Naive B cell (primary cell): Measurements from ENCODE around the gene DGLUCY. TPM values are rescaled to one million over a fixed set of nuclear protein-coding genes. Genes with fewer than 3 reads are reported as not detected.
"Not testable (repeated sequence)": the region's sequence is repeated elsewhere in the genome, so short reads cannot be mapped to it uniquely, and the experiment has no call there.

Source experiments
- ATAC-seq, 2 donors: fragments of 150-1000 bp; cut with Tn5 transposase; 2 replicates each; pipeline ENCODE4 v1.10.0; 2021; ENCODE audit warnings: low read depth in 2 of 2, mild to moderate bottlenecking in 2 of 2, moderate library complexity in 2 of 2
- DNase-seq: peaks from one replicate; pipeline ENCODE4 v3.0.0; 2022
- H3K27ac Mint-ChIP-seq, 6 donors: one replicate each; pipeline ENCODE4 v1.8.0; 2020 to 2022; ENCODE audit warnings: mild to moderate bottlenecking in 6 of 6, mixed read lengths in 6 of 6, moderate library complexity in 5 of 6, inconsistent platforms in 2 of 6
- H3K27me3 Mint-ChIP-seq, 3 donors: one replicate each; pipeline ENCODE4 v1.8.0; 2021 to 2022; ENCODE audit warnings: mixed read lengths in 3 of 3, mild to moderate bottlenecking in 1 of 3
- H3K36me3 Mint-ChIP-seq, 2 donors: one replicate each; pipeline ENCODE4 v1.8.0; 2020 to 2022; ENCODE audit warnings: mixed read lengths in 2 of 2, inconsistent platforms in 1 of 2, mild to moderate bottlenecking in 1 of 2
- H3K4me1 Mint-ChIP-seq, 3 donors: one replicate each; pipeline ENCODE4 v1.8.0; 2020 to 2022; ENCODE audit warnings: mixed read lengths in 3 of 3, inconsistent platforms in 1 of 3, mild to moderate bottlenecking in 1 of 3, moderate library complexity in 1 of 3
- H3K4me3 Mint-ChIP-seq, 8 donors: one replicate each; pipeline ENCODE4 v1.8.0; 2020 to 2022; ENCODE audit warnings: mild to moderate bottlenecking in 8 of 8, mixed read lengths in 8 of 8, moderate library complexity in 8 of 8, inconsistent platforms in 2 of 8
- H3K9me3 Mint-ChIP-seq, 7 donors: one replicate each; pipeline ENCODE4 v1.8.0; 2020 to 2022; ENCODE audit warnings: mixed read lengths in 7 of 7, mild to moderate bottlenecking in 5 of 7, inconsistent platforms in 2 of 7, moderate library complexity in 1 of 7
- polyA plus RNA-seq, 6 donors: library from polyadenylated mRNA; unstranded; fragments of 300-500 nt; fragmentation: Illumina TruSeq; gene quantifications; one replicate each; pipeline ENCODE4 v1.2.3, GENCODE V29; 2021; ENCODE audit warnings: low read depth in 6 of 6

DGLUCY gene
- polyA plus RNA-seq, 6 donors from 2014 or later, result 29.3 to 54.3 (median 37.7) TPM

DNA sequence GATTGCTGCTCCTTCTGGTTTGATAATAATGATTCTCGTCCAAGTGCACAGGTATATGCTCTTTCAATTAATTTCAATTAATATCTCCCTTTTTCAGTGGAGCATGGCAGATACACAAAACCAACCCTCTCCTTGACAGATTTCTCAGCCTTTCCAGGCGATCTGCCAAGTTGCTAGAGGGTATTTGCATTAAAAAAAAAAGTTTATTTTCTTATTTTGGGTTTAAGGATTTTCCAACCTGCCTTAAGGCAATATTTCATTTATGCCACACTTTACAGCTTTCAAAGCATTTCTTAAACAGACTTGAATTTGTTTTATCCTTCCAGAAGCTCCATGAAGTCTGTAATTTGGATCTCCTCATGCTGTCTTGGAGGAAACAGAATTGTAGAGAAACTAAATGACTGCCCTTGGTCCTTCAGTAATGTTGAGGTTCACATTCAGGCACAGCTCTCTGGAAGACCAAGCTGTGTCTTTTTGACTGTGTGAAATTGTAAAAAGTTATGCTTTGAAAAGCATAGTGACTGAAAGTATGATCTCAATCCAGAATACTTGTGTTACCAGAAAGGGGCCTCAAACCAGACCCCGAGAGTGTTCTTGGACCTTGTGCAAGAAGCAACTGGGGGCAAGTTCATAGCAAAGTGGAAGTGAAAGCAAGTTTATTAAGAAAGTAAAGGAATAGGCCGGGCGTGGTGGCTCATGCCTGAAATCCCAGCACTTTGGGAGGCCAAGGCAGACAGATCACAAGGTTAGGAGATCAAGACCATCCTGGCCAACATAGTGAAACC is 2.3 kb downstream of the DGLUCY start:
- no peak for DNase-seq
- ATAC-seq, result no peak
- peak overlapping the region; percentile 29 to 99 (median 90) for H3K4me3 Mint-ChIP-seq
- H3K27ac Mint-ChIP-seq, result peak overlapping the region; percentile 47 to 97 (median 76)
- no peaks in the 10 kb centered on the region for H3K27me3 Mint-ChIP-seq
- peaks cover 14 to 18% of the 10 kb centered on the region in 2 donors for H3K36me3 Mint-ChIP-seq
- H3K4me1 Mint-ChIP-seq, result peaks cover 51 to 78% (median 63%) of the 10 kb centered on the region in 3 donors
- peaks cover 0 to 3% (median 0%) of the 10 kb centered on the region in 7 donors for H3K9me3 Mint-ChIP-seq

DNA sequence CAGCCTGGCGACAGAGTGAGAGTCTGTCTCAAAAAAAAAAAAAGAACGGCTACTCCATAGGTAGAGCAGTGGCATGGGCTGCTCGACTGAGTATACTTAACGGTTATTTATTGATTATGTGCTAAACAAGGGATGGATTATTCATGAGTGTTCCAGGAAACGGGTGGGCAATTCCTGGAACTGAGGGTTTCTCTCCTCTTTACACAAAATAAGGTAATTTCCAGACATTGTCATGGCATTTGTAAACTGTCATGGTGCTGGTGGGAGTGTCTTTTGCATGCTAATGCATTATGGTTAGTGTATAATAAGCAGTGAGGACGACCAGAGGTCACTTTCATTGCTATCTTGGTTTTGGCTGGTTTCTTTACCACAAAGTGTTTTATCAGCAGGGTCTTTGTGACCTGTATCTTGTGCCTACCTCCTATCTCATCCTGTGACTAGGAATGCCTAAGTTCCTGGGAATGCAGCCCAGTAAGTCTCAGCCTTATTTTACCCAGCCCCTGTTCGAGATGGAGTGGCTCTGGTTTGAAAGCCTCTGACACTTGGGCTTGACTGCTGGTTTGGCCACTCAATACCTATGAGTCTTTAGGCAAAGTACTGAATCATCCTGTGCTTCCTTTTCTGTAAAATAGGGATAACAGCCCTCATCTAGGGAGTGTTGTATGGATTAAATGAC is 3.2 kb downstream of the DGLUCY start:
- DNase-seq, result no peak
- ATAC-seq, result no peak
- Mint-ChIP-seq H3K36me3 (peaks cover 14 to 19% of the 10 kb centered on the region in 2 donors), H3K27me3 (no peaks in the 10 kb centered on the region), H3K9me3 (peaks cover 0 to 3% (median 0%) of the 10 kb centered on the region in 7 donors), H3K27ac (peak overlapping the region in 4 of 6 donors; percentile 30 to 93 (median 74)), H3K4me1 (peaks cover 51 to 80% (median 63%) of the 10 kb centered on the region in 3 donors), H3K4me3 (peak overlapping the region in 5 of 8 donors; percentile 12 to 78 (median 60))

- no peak overlapping the region for H3K27ac Mint-ChIP-seq
Observed at GRCh38 chr14:91117960-91118359, 4.1 kb downstream of the DGLUCY start.

DNA sequence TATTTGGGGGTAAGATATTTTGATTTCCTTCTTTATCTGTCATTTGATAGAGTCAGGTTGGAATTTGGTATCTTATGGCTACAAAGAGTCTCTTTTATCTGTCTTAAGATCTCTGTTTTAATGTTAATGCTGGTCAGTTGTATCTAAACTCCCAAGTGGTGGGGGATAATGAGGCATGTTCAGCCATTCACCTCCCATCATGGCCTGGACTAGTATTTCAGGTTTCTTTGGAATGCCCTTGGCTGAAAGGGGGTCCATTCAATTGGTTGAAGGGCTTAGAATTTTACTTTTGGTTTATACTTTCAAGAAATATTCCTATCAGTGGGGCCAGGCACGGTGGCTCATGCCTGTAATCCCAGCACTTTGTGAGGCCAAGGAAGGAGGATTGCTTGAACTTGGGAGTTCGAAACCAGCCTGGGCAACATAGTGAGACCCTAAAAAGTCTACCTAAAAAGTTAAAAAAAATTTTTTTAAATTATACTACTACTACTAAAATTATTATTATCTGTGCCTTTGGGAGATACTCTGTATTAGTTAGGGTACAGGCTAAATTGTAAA is 4.7 kb downstream of the DGLUCY start:
- Mint-ChIP-seq H3K27ac (peak overlapping the region in 1 of 6 donors; percentile 9), H3K4me1 (peaks cover 47 to 74% (median 59%) of the 10 kb centered on the region in 3 donors), H3K27me3 (no peaks in the 10 kb centered on the region), H3K36me3 (peaks cover 14 to 19% of the 10 kb centered on the region in 2 donors), H3K4me3 (peak overlapping the region in 2 of 8 donors; percentile 9 to 49), H3K9me3 (peaks cover 0 to 3% (median 0%) of the 10 kb centered on the region in 7 donors)
- no peak for ATAC-seq
- DNase-seq, result no peak

More at GRCh38 chr14:91117960-91118359, 4.1 kb downstream of the DGLUCY start:
- H3K4me1 Mint-ChIP-seq, result peaks cover 51 to 76% (median 63%) of the 10 kb centered on the region in 3 donors
- H3K27me3 Mint-ChIP-seq, result no peaks in the 10 kb centered on the region
- H3K36me3 Mint-ChIP-seq, result peaks cover 14 to 19% of the 10 kb centered on the region in 2 donors
- H3K4me3 Mint-ChIP-seq, result no peak overlapping the region
- no peak for DNase-seq
- H3K9me3 Mint-ChIP-seq, result peaks cover 0 to 3% (median 0%) of the 10 kb centered on the region in 7 donors
- ATAC-seq, result no peak

DNA sequence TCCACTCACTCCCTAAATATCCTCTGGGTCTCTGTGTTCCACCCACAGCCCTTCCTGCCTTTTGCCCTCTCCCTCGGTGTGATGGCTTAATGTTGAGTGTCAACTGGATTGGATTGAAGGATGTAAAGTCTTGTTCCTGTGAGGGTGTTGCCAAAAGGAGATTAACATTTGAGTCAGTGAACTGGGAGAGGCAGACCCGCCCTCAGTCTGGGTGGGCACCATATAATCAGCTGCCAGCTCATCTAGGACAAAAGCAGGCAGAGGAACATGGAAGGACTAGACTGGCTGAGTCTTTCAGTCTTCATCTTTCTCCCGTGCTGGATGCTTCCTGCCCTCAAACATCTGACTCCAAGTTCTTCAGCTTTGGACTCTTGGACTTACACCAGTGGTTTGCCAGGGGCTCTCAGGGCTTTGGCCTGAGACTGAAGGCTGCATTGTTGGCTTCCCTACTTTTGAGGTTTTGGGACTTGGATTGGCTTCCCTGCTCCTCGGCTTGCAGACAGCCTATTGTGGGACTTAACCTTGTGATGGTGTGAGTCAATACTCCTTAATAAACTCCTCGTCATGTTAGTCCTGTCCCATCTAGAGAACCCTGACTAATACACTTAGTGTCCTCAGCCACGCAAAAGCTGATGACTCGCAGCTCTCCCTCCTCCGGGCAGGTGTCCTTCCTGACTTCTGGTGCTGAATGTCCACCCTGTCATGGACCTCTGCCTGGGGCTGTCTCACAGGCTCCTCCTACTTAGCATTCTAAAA is 5.9 kb downstream of the DGLUCY start:
- ATAC-seq, result no peak

DNA sequence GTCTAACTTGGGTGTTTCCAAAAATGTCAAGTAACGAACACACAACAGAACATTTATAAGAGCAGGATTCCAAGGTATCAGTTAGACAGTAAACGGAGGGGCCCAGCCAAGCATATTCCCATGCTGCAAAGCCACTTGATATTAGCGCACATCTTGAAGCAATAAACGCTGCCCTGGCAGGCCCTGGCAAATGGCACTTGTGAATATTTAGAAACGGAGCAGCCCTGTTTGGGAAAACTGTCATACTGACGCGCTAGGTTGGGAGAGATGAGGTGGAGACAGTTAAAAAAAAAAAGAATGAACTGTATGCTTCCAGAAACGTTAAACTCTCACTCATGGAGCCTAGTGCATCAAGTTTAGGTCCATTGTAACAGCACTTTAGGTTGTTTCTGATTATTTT is 9.3 kb downstream of the DGLUCY start:
- H3K36me3 Mint-ChIP-seq, result peaks cover 22 to 28% of the 10 kb centered on the region in 2 donors
- DNase-seq (no peak), ATAC-seq (no peak)
- H3K27ac Mint-ChIP-seq, result peak overlapping the region in 2 of 6 donors; percentile 11 to 58
- no peaks in the 10 kb centered on the region for H3K27me3 Mint-ChIP-seq
- H3K4me3 Mint-ChIP-seq, result peak overlapping the region in 1 of 8 donors; percentile 29
- peaks cover 0 to 12% (median 2%) of the 10 kb centered on the region in 7 donors for H3K9me3 Mint-ChIP-seq
- peaks cover 32 to 58% (median 42%) of the 10 kb centered on the region in 3 donors for H3K4me1 Mint-ChIP-seq

More for the DNA sequence above, 5.9 kb downstream of the DGLUCY start:
- Mint-ChIP-seq H3K27me3 (no peaks in the 10 kb centered on the region), H3K36me3 (peaks cover 14 to 20% of the 10 kb centered on the region in 2 donors), H3K27ac (peak overlapping the region in 4 of 6 donors; percentile 14 to 52 (median 20)), H3K4me3 (peak overlapping the region in 3 of 8 donors; percentile 20 to 72 (median 57)), H3K9me3 (peaks cover 0 to 3% (median 0%) of the 10 kb centered on the region in 7 donors), H3K4me1 (peaks cover 43 to 75% (median 58%) of the 10 kb centered on the region in 3 donors)
- no peak for DNase-seq

GRCh38 chr14:91124406-91125270 is 10.8 kb downstream of the DGLUCY start:
- H3K9me3 Mint-ChIP-seq, H3K27me3 Mint-ChIP-seq, DNase-seq: not testable (repeated sequence)
- Mint-ChIP-seq H3K4me1 (peaks cover 22 to 50% (median 29%) of the 10 kb centered on the region in 3 donors), H3K27ac (peak overlapping the region; percentile 82 to 95 (median 88)), H3K36me3 (peaks cover 13 to 18% of the 10 kb centered on the region in 2 donors), H3K4me3 (peak overlapping the region in 5 of 8 donors; percentile 0 to 75 (median 12))
- peak; percentile 41 to 47 for ATAC-seq

DNA sequence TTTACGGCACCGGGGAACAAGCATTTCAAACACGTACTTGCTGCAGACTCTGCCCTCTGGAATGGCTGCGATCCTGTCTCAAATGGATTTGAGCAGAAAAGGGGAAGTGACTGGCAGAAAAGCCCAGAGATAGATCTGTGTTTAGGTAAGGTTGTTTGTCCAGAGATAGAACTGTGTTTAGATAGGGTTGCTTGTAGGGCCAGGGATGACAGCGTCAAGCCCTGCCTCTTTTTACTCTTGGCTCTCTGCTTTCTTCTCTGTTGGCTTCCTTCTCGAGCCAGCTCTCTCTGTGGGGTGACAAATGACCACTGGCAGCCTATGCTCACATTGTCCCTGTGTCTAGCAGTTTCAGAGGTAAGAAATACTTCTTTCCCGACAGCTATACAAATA is 11.4 kb downstream of the DGLUCY start:
- Mint-ChIP-seq H3K36me3 (peaks cover 12 to 16% of the 10 kb centered on the region in 2 donors), H3K27me3 (no peaks in the 10 kb centered on the region), H3K27ac (peak overlapping the region; percentile 34 to 95 (median 84)), H3K9me3 (peaks cover 0 to 9% (median 0%) of the 10 kb centered on the region in 7 donors), H3K4me3 (peak overlapping the region in 4 of 8 donors; percentile 5 to 71 (median 50)), H3K4me1 (peaks cover 22 to 45% (median 23%) of the 10 kb centered on the region in 3 donors)
- DNase-seq, result no peak
- peak; percentile 33 to 40 for ATAC-seq

- H3K4me1 Mint-ChIP-seq, result peaks cover 19 to 40% (median 21%) of the 10 kb centered on the region in 3 donors
Observed at GRCh38 chr14:91125801-91126200, 11.9 kb downstream of the DGLUCY start.

DNA sequence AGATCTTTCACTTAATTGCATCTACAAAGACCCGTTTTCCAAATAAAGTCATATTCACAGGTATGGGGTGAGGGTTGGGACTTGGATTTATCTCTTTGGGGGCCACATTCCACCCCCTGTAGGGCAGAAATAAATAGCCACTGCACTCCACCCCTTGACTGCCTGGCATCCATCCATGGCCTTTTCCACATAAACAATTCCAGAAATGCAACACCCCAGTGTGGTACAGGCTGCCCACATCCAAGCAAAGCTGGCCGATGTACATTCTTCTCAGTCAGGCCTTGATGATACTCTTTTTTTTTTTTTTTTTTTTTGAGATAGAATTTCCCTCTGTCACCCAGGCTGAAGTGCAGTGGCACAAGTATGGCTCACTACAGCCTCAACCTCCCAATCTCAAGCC is 12.9 kb downstream of the DGLUCY start:
- Mint-ChIP-seq H3K9me3 (peaks cover 0 to 9% (median 0%) of the 10 kb centered on the region in 7 donors), H3K27me3 (no peaks in the 10 kb centered on the region), H3K36me3 (peaks cover 8% of the 10 kb centered on the region in 2 donors), H3K4me1 (peaks cover 15 to 36% (median 17%) of the 10 kb centered on the region in 3 donors), H3K4me3 (no peak overlapping the region), H3K27ac (peak overlapping the region in 1 of 6 donors; percentile 24)
- ATAC-seq (no peak), DNase-seq (no peak)

More at GRCh38 chr14:91125801-91126200, 11.9 kb downstream of the DGLUCY start:
- ATAC-seq (no peak), DNase-seq (no peak)
- H3K27me3 Mint-ChIP-seq, result no peaks in the 10 kb centered on the region
- no peak overlapping the region for H3K4me3 Mint-ChIP-seq
- peak overlapping the region in 4 of 6 donors; percentile 57 to 82 (median 68) for H3K27ac Mint-ChIP-seq
- peaks cover 10 to 13% of the 10 kb centered on the region in 2 donors for H3K36me3 Mint-ChIP-seq
- H3K9me3 Mint-ChIP-seq, result peaks cover 0 to 9% (median 0%) of the 10 kb centered on the region in 7 donors

DNA sequence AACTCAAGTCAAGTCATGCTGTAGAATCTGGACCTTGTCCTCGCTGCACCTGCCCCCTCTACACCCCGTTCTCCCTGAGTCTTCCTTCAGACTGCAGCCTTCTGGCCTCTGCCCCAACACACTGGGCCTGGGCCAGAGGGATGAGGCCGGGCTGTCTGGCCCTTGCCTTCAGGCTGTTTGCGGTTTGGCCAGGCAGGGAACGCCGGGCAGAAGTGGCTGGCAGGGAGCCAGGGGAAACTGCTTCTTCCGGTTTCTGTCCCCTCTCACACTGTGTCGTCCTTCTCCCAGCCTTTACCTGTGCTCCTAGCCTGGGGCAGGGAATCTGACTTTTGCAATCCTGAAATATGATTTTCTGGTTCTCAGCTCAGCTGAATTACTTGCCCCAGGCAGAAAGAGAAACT is 13.5 kb downstream of the DGLUCY start:
- H3K9me3 Mint-ChIP-seq, result peaks cover 0 to 9% (median 0%) of the 10 kb centered on the region in 7 donors
- no peak for DNase-seq
- H3K4me3 Mint-ChIP-seq, result no peak overlapping the region
- peak overlapping the region in 3 of 6 donors; percentile 57 to 79 (median 72) for H3K27ac Mint-ChIP-seq
- ATAC-seq, result no peak
- H3K36me3 Mint-ChIP-seq, result peaks cover 8% of the 10 kb centered on the region in 2 donors
- peaks cover 15 to 36% (median 17%) of the 10 kb centered on the region in 3 donors for H3K4me1 Mint-ChIP-seq
- no peaks in the 10 kb centered on the region for H3K27me3 Mint-ChIP-seq
